ENCODE results near the gene A1BG. TPM values are rescaled to one million over a fixed set of nuclear protein-coding genes. Genes with fewer than 3 reads are reported as not detected.

The A1BG gene
- total RNA-seq, 1 experiment from 2014 or later = 1.2 TPM

- Histone ChIP-seq H3K9me3 (ENCODE audit: control insufficient read depth in 1 of 2, insufficient read depth in 1 of 2, low read depth in 1 of 2, low read length in 2 of 2) (no peaks in the 10 kb centered on the region), H3K79me2 (ENCODE audit: insufficient read depth, low read length) (no peaks in the 10 kb centered on the region), H3K9me2 (ENCODE audit: insufficient read depth) (no peaks in the 10 kb centered on the region), H3K4me3 (replicated peaks in 1 of 2; ENCODE audit: low read depth in 1 of 2, low read length in 2 of 2) (no peak overlapping the region), H3K4me1 (ENCODE audit: control insufficient read depth in 1 of 2, insufficient read depth in 2 of 2, low read length in 2 of 2) (no peaks in the 10 kb centered on the region), H3K4me2 (ENCODE audit: low read length) (no peak overlapping the region), H3K9ac (ENCODE audit: low read length) (no peak overlapping the region), H2AFZ (ENCODE audit: low read depth, low read length, poor library complexity, severe bottlenecking) (no peak overlapping the region), H3K36me3 (ENCODE audit: control insufficient read depth in 1 of 2, insufficient read depth in 2 of 2, low read length in 2 of 2) (peaks cover 11 to 16% of the 10 kb centered on the region in 2 experiments), H3K27me3 (ENCODE audit: insufficient read depth, low read length) (no peaks in the 10 kb centered on the region), H4K20me1 (ENCODE audit: insufficient read depth) (no peaks in the 10 kb centered on the region; the same call in 1 of the 2 replicates), H3K27ac (ENCODE audit: low read depth, low read length) (no peak overlapping the region)
- CTCF ChIA-PET = no interaction called here
- TF ChIP-seq JUND (IDR thresholded peaks at IDR 0.05) (no peak), EZH2phosphoT487 (IDR thresholded peaks at IDR 0.05; ENCODE audit: borderline replicate concordance) (no peak), ATF3 (IDR thresholded peaks at IDR 0.05) (no peak), MAX (IDR thresholded peaks at IDR 0.05) (no peak), SRF (IDR thresholded peaks at IDR 0.05; ENCODE audit: low read depth) (no peak), CTCF (IDR thresholded peaks at IDR 0.05 in 2 of 3, conservative IDR thresholded peaks at IDR 0.05 in 1 of 3; ENCODE audit: borderline replicate concordance in 1 of 3, insufficient read depth in 1 of 3, low read depth in 2 of 3, low read length in 2 of 3) (no peak)
- POLR2A ChIA-PET = no interaction called here
- no TSS peak for BruUV-seq (replicated peaks)
- RAD21 ChIA-PET (ENCODE audit: low non-redundant PET in 1 of 2, low total read pairs in 2 of 2, uncharacterized antibody in 2 of 2, unreplicated experiment in 2 of 2) = no interaction called here
- ATAC-seq = no peak
- DNase-seq (ENCODE audit: low read depth, low spot score) = no peak
- intact Hi-C loops (cut with micrococcal nuclease) = no loop called here
Measured at GRCh38 chr19:58318297-58318696, 35.0 kb downstream of the A1BG start.

GRCh38 chr19:58317476-58318072 lies 35.7 kb downstream of the A1BG start:
- no peak for DNase-seq (ENCODE audit: low read depth, low spot score)

More at GRCh38 chr19:58317476-58318072, 35.7 kb downstream of the A1BG start:
- Histone ChIP-seq H3K4me1 (ENCODE audit: control insufficient read depth in 1 of 2, insufficient read depth in 2 of 2, low read length in 2 of 2) (no peaks in the 10 kb centered on the region), H4K20me1 (ENCODE audit: insufficient read depth) (no peaks in the 10 kb centered on the region; the same call in 1 of the 2 replicates), H3K27me3 (ENCODE audit: insufficient read depth, low read length) (no peaks in the 10 kb centered on the region), H3K27ac (ENCODE audit: low read depth, low read length) (no peak overlapping the region), H2AFZ (ENCODE audit: low read depth, low read length, poor library complexity, severe bottlenecking) (no peak overlapping the region), H3K9ac (ENCODE audit: low read length) (no peak overlapping the region), H3K36me3 (ENCODE audit: control insufficient read depth in 1 of 2, insufficient read depth in 2 of 2, low read length in 2 of 2) (peaks cover 16 to 22% of the 10 kb centered on the region in 2 experiments), H3K4me2 (ENCODE audit: low read length) (no peak overlapping the region), H3K4me3 (replicated peaks in 1 of 2; ENCODE audit: low read depth in 1 of 2, low read length in 2 of 2) (no peak overlapping the region), H3K9me2 (ENCODE audit: insufficient read depth) (no peaks in the 10 kb centered on the region), H3K79me2 (ENCODE audit: insufficient read depth, low read length) (no peaks in the 10 kb centered on the region), H3K9me3 (ENCODE audit: control insufficient read depth in 1 of 2, insufficient read depth in 1 of 2, low read depth in 1 of 2, low read length in 2 of 2) (peaks cover 0 to 4% of the 10 kb centered on the region in 2 experiments; a peak in 1 of 4 replicates)
- CTCF ChIA-PET = no interaction called here
- ATAC-seq = 0 out of 2 replicates have a peak, but pooled peaks have one; percentile 46
- POLR2A ChIA-PET = no interaction called here
- intact Hi-C loops (cut with micrococcal nuclease) = no loop called here
- RAD21 ChIA-PET (ENCODE audit: low non-redundant PET in 1 of 2, low total read pairs in 2 of 2, uncharacterized antibody in 2 of 2, unreplicated experiment in 2 of 2) = no interaction called here
- TF ChIP-seq POLR2AphosphoS5 (IDR thresholded peaks at IDR 0.05; ENCODE audit: low read depth, low read length) (no peak), TCF7L2 (IDR thresholded peaks at IDR 0.05; ENCODE audit: borderline replicate concordance, extremely low read depth, insufficient read depth, insufficient read length) (no peak), ELF1 (IDR thresholded peaks at IDR 0.05; ENCODE audit: borderline replicate concordance, low read depth) (no peak), ZBTB33 (IDR thresholded peaks at IDR 0.05; ENCODE audit: extremely low read depth, insufficient replicate concordance, low read length) (no peak), REST (IDR thresholded peaks at IDR 0.05; ENCODE audit: low read depth) (peak; percentile 83)
- BruUV-seq (replicated peaks) = no TSS peak
